Trophoblast cell (in vitro differentiated cells and primary cell): ENCODE data around the gene RUSF1.

Experiments
- DNase-seq, 2 donors: peaks; one replicate each; pipeline ENCODE4 v3.0.0-alpha.2; 2016
- H2AFZ ChIP-seq: 2 replicates; pipeline ENCODE4 v1.6.1; 2013; ENCODE audit warnings: low read length, moderate library complexity, mild to moderate bottlenecking; ENCODE audit not compliant: insufficient read depth, poor library complexity
- H2AK5ac ChIP-seq: 2 replicates; pipeline ENCODE4 v1.6.1; 2013; ENCODE audit warnings: mild to moderate bottlenecking, low read length
- H2BK120ac ChIP-seq: 2 replicates; pipeline ENCODE4 v1.6.1; 2013; ENCODE audit warnings: low read length, mild to moderate bottlenecking, moderate library complexity; ENCODE audit not compliant: insufficient read depth, poor library complexity
- H2BK12ac ChIP-seq: 2 replicates; pipeline ENCODE4 v1.6.1; 2013; ENCODE audit warnings: mild to moderate bottlenecking, low read length, moderate library complexity
- H2BK5ac ChIP-seq: 2 replicates; pipeline ENCODE4 v1.6.1; 2013; ENCODE audit warnings: low read length, low read depth, moderate library complexity, mild to moderate bottlenecking; ENCODE audit not compliant: poor library complexity
- H3K14ac ChIP-seq: 2 replicates; pipeline ENCODE4 v1.6.1; 2013; ENCODE audit warnings: mild to moderate bottlenecking, low read length
- H3K18ac ChIP-seq: 2 replicates; pipeline ENCODE4 v1.6.1; 2013; ENCODE audit warnings: mild to moderate bottlenecking, low read length
- H3K23ac ChIP-seq: 2 replicates; pipeline ENCODE4 v1.6.1; 2013; ENCODE audit warnings: low read length
- H3K27ac ChIP-seq: 2 replicates; pipeline ENCODE4 v1.5.1; 2013; ENCODE audit warnings: low read depth, mild to moderate bottlenecking, inconsistent platforms, low read length, moderate library complexity
- H3K27me3 ChIP-seq: 2 replicates; pipeline ENCODE4 v1.6.1; 2013; ENCODE audit warnings: inconsistent platforms, mild to moderate bottlenecking, low read length, moderate library complexity; ENCODE audit not compliant: insufficient read depth
- H3K36me3 ChIP-seq, 2 experiments: 1 replicate in 1 of 2; 2 replicates in 1 of 2; pipeline ENCODE4 v1.6.1; 2013; ENCODE audit warnings: low read length in 2 of 2, mild to moderate bottlenecking in 2 of 2, moderate library complexity in 1 of 2; ENCODE audit not compliant: insufficient read depth in 2 of 2, control insufficient read depth in 1 of 2
- H3K4ac ChIP-seq: 2 replicates; pipeline ENCODE4 v1.6.1; 2013; ENCODE audit warnings: low read depth, mild to moderate bottlenecking, low read length, moderate library complexity
- H3K4me1 ChIP-seq, 2 experiments: 1 replicate in 1 of 2; 2 replicates in 1 of 2; pipeline ENCODE4 v1.6.1; 2013; ENCODE audit warnings: low read length in 2 of 2, mild to moderate bottlenecking in 2 of 2, moderate library complexity in 1 of 2; ENCODE audit not compliant: insufficient read depth in 2 of 2, control insufficient read depth in 1 of 2
- H3K4me2 ChIP-seq: 2 replicates; pipeline ENCODE4 v1.6.1; 2013; ENCODE audit warnings: inconsistent platforms, mild to moderate bottlenecking, low read length, moderate library complexity
- H3K4me3 ChIP-seq: 2 replicates; pipeline ENCODE4 v1.5.1; 2013; ENCODE audit warnings: mild to moderate bottlenecking, low read depth, low read length, inconsistent platforms
- H3K79me1 ChIP-seq: one replicate; pipeline ENCODE4 v1.6.1; 2013; ENCODE audit warnings: low read length
- H3K79me2 ChIP-seq: 2 replicates; pipeline ENCODE4 v1.6.1; 2013; ENCODE audit warnings: low read length, mild to moderate bottlenecking; ENCODE audit not compliant: control insufficient read depth, insufficient read depth, poor library complexity
- H3K9ac ChIP-seq: 2 replicates; pipeline ENCODE4 v1.6.1; 2013; ENCODE audit warnings: mild to moderate bottlenecking, low read length
- H3K9me3 ChIP-seq: 2 replicates; pipeline ENCODE4 v1.6.1; 2013; ENCODE audit warnings: low read depth, mild to moderate bottlenecking, control low read depth, inconsistent platforms, low read length; ENCODE audit not compliant: insufficient read depth
- H4K12ac ChIP-seq: 2 replicates; pipeline ENCODE4 v1.6.1; 2013; ENCODE audit warnings: low read depth, mild to moderate bottlenecking, low read length, moderate library complexity
- H4K8ac ChIP-seq: 2 replicates; pipeline ENCODE4 v1.6.1; 2013; ENCODE audit warnings: low read depth, mild to moderate bottlenecking, low read length, moderate library complexity
- H4K91ac ChIP-seq: one replicate; pipeline ENCODE4 v1.6.1; 2013; ENCODE audit warnings: low read depth, mild to moderate bottlenecking, low read length, moderate library complexity
- WGBS: extraction: QIAGEN DNeasy Blood & Tissue Kit; methylation state at CpG from one replicate; pipeline ENCODE4 v1.1.7; 2013; ENCODE audit warnings: missing lambda C conversion rate; ENCODE audit not compliant: insufficient read length, insufficient coverage; ENCODE audit errors: extremely low coverage; 5-methylcytosine and 5-hydroxymethylcytosine counted together

The RUSF1 gene

DNA sequence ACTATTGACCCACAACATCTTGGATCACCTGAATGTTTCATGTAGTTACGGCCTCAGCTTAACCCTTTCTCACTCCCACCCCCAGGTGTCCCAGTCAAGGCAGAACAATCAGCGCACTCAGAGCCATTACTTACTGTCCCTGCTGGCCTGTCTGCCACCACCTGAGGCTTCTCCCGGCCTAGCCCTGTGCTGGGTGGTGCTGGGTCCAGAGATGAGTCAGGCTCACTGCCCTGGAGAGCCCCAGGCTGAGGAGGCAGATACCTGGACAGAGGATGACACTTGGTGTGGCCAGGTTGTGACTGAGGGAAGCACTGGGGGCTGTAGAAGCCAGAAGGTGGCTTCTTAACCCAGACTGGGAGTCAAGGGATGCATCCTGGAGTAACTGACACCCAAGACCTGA lies 29.2 kb downstream of the RUSF1 start:
- peaks cover 3% of the 10 kb centered on the region for H3K79me1 ChIP-seq
- no peak overlapping the region for H2AFZ ChIP-seq
- no CpG with 5 or more reads among the region's 3 CpGs for WGBS
- no peak overlapping the region for H3K14ac ChIP-seq
- H3K27me3 ChIP-seq = peaks cover 12% of the 10 kb centered on the region
- H3K18ac ChIP-seq = no peak overlapping the region
- H3K9ac ChIP-seq = no peak overlapping the region
- peaks cover 2% of the 10 kb centered on the region for H3K79me2 ChIP-seq
- peaks cover 2% of the 10 kb centered on the region for H3K9me3 ChIP-seq
- no peak overlapping the region for H3K23ac ChIP-seq
- no peak overlapping the region for H3K4me2 ChIP-seq
- H2BK5ac ChIP-seq = no peak overlapping the region
- H3K27ac ChIP-seq = no peak overlapping the region
- no peak overlapping the region for H3K4me3 ChIP-seq
- peaks cover 11 to 14% of the 10 kb centered on the region in 2 experiments for H3K4me1 ChIP-seq
- H2BK12ac ChIP-seq = no peak overlapping the region
- H2BK120ac ChIP-seq = no peak overlapping the region
- no peak overlapping the region for H2AK5ac ChIP-seq
- no peak overlapping the region for H4K12ac ChIP-seq
- H3K4ac ChIP-seq = no peak overlapping the region
- H4K91ac ChIP-seq = no peak overlapping the region
- peaks cover 14 to 20% of the 10 kb centered on the region in 2 experiments for H3K36me3 ChIP-seq
- peak; percentile 57 to 64 for DNase-seq
- no peak overlapping the region for H4K8ac ChIP-seq

DNA sequence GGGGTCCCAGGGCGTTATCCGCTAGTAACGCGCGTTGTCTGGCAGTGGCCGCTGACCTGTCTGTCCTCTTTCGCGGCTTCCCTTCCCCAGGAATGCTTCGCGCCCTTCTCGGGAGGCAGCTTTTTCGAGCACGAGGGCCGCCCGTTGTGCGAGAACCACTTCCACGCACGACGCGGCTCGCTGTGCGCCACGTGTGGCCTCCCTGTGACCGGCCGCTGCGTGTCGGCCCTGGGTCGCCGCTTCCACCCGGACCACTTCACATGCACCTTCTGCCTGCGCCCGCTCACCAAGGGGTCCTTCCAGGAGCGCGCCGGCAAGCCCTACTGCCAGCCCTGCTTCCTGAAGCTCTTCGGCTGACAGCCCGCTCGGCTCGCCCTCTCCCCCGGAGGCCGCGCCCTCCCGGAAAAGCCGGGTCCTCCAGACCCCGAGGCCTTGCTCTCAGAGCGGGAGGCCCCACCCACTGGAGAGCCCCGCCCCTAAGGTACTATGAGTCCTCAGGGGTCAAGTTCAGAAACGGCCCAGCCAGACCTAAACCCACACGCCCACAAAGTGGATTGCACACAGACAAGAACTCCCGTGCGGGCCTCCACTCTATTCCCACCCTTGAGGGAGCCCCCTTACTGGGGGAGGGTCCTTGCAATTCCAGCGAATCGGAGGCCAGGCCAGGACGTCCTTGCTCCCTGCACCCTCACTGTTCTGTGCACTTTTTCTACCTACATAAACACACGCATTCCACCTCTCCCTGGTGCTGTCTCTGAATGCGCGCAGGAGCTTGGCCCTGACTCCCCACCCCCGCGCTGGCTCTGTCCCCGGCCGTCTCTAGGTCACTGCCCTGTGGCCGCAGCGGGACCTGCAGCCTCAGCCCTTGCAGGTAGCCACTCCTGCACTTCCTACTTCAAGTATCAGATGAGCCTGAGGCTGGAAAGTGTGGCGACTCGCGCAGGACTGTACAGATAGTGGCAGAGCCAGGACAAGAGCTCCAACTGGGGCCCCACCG lies 30.7 kb downstream of the RUSF1 start:
- Histone ChIP-seq H3K14ac (peak overlapping the region; percentile 66), H3K18ac (peak overlapping the region; percentile 83), H2BK5ac (no peak overlapping the region), H4K12ac (no peak overlapping the region), H3K27ac (no peak overlapping the region), H3K4me3 (peak overlapping the region; percentile 58), H3K4me1 (peaks cover 14% of the 10 kb centered on the region in 2 experiments), H3K27me3 (peaks cover 12% of the 10 kb centered on the region), H3K79me1 (peaks cover 4% of the 10 kb centered on the region), H3K23ac (no peak overlapping the region), H3K9ac (peak overlapping the region; percentile 34), H3K9me3 (peaks cover 5% of the 10 kb centered on the region), H3K79me2 (peaks cover 2% of the 10 kb centered on the region), H3K4me2 (peak overlapping the region; percentile 81), H2BK120ac (no peak overlapping the region), H4K8ac (peak overlapping the region; percentile 70), H3K4ac (peak overlapping the region; percentile 24), H4K91ac (no peak overlapping the region), H3K36me3 (peaks cover 20 to 22% of the 10 kb centered on the region in 2 experiments), H2BK12ac (no peak overlapping the region), H2AK5ac (no peak overlapping the region), H2AFZ (peak overlapping the region; percentile 24)
- WGBS = no CpG with 5 or more reads among the region's 67 CpGs
- DNase-seq = peak; percentile 91 to 93

- H4K12ac ChIP-seq = no peak overlapping the region
- peaks cover 10% of the 10 kb centered on the region for H3K79me2 ChIP-seq
- no peak overlapping the region for H3K14ac ChIP-seq
- H2AK5ac ChIP-seq = no peak overlapping the region
- no peak overlapping the region for H3K4ac ChIP-seq
- peaks cover 12% of the 10 kb centered on the region for H3K79me1 ChIP-seq
- peak; percentile 44 to 64 for DNase-seq
- H2BK12ac ChIP-seq = no peak overlapping the region
- H3K27me3 ChIP-seq = peaks cover 10% of the 10 kb centered on the region
- H3K4me1 ChIP-seq = peaks cover 15% of the 10 kb centered on the region in 2 experiments
- H4K8ac ChIP-seq = peak overlapping the region; percentile 70
- H2AFZ ChIP-seq = peak overlapping the region; percentile 28
- H3K23ac ChIP-seq = no peak overlapping the region
- H2BK5ac ChIP-seq = no peak overlapping the region
- peak overlapping the region; percentile 58 for H3K4me3 ChIP-seq
- H3K36me3 ChIP-seq = peaks cover 20 to 22% of the 10 kb centered on the region in 2 experiments
- no CpG with 5 or more reads among the region's 68 CpGs for WGBS
- no peak overlapping the region for H4K91ac ChIP-seq
- peak overlapping the region; percentile 20 for H3K18ac ChIP-seq
- no peak overlapping the region for H3K27ac ChIP-seq
- peak overlapping the region; percentile 81 for H3K4me2 ChIP-seq
- no peak overlapping the region for H2BK120ac ChIP-seq
- peaks cover 5% of the 10 kb centered on the region for H3K9me3 ChIP-seq
- no peak overlapping the region for H3K9ac ChIP-seq
These were observed 31.6 kb downstream of the RUSF1 start for GRCh38 chr16:31476303-31477219.

DNA sequence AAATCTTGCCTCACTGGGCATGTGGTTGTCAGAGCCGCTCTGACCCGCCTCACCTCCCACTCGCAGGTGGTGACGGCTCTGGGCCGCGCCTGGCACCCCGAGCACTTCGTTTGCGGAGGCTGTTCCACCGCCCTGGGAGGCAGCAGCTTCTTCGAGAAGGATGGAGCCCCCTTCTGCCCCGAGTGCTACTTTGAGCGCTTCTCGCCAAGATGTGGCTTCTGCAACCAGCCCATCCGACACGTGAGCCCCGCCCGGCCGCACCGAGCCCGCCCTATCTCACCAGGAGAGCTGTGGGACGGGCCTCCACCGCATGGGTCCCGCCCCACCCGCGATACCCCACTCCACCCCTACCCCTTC lies 32.3 kb downstream of the RUSF1 start:
- H3K23ac ChIP-seq = no peak overlapping the region
- H3K4me2 ChIP-seq = no peak overlapping the region
- H3K14ac ChIP-seq = no peak overlapping the region
- no peak overlapping the region for H2AFZ ChIP-seq
- H2BK5ac ChIP-seq = no peak overlapping the region
- no CpG with 5 or more reads among the region's 26 CpGs for WGBS
- H4K12ac ChIP-seq = no peak overlapping the region
- no peak overlapping the region for H2BK120ac ChIP-seq
- peaks cover 12% of the 10 kb centered on the region for H3K79me2 ChIP-seq
- H2AK5ac ChIP-seq = no peak overlapping the region
- no peak overlapping the region for H3K9ac ChIP-seq
- H3K4ac ChIP-seq = no peak overlapping the region
- no peak overlapping the region for H3K4me3 ChIP-seq
- peaks cover 17% of the 10 kb centered on the region for H3K79me1 ChIP-seq
- H3K9me3 ChIP-seq = peaks cover 5% of the 10 kb centered on the region
- H3K36me3 ChIP-seq = peaks cover 20 to 22% of the 10 kb centered on the region in 2 experiments
- no peak overlapping the region for H3K27ac ChIP-seq
- peaks cover 17 to 20% of the 10 kb centered on the region in 2 experiments for H3K4me1 ChIP-seq
- H4K91ac ChIP-seq = no peak overlapping the region
- H3K18ac ChIP-seq = no peak overlapping the region
- DNase-seq = no peak
- peaks cover 10% of the 10 kb centered on the region for H3K27me3 ChIP-seq
- H4K8ac ChIP-seq = no peak overlapping the region
- H2BK12ac ChIP-seq = no peak overlapping the region
